WI38 (cell line): ENCODE results near the gene HERC3.

ENCODE experiments used
- H3K4me3 ChIP-seq: 2 replicates; pipeline ENCODE4 v1.5.1; 2011; ENCODE audit warnings: low read depth, mild to moderate bottlenecking, control low read depth, low read length
- TF ChIP-seq, protein P1 (sequence below): IDR thresholded peaks from 2 replicates; pipeline ENCODE4 v1.5.1; 2012; ENCODE audit warnings: low read depth, mild to moderate bottlenecking, control low read depth, low read length

Gene HERC3

DNA sequence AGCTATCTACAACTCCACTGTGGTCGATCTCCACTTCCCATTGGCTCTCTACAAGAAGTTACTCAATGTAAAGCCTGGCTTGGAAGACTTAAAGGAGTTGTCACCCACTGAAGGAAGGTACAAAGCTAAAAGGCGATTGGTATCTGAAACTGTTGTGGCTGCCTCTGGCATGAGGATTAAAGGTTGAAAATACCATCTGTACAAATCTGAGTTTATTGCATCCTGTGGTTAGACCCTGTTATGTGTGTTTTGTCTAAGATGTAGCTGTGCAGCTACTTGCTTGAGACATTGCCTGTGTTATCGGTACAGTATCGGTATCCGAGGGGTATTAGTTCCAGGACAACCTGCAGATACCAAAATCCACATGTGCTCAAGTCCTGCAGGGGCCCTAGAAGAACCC lies 88.9 kb downstream of the HERC3 start:
- TF ChIP-seq, protein P1, sequence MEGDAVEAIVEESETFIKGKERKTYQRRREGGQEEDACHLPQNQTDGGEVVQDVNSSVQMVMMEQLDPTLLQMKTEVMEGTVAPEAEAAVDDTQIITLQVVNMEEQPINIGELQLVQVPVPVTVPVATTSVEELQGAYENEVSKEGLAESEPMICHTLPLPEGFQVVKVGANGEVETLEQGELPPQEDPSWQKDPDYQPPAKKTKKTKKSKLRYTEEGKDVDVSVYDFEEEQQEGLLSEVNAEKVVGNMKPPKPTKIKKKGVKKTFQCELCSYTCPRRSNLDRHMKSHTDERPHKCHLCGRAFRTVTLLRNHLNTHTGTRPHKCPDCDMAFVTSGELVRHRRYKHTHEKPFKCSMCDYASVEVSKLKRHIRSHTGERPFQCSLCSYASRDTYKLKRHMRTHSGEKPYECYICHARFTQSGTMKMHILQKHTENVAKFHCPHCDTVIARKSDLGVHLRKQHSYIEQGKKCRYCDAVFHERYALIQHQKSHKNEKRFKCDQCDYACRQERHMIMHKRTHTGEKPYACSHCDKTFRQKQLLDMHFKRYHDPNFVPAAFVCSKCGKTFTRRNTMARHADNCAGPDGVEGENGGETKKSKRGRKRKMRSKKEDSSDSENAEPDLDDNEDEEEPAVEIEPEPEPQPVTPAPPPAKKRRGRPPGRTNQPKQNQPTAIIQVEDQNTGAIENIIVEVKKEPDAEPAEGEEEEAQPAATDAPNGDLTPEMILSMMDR = no peak

DNA sequence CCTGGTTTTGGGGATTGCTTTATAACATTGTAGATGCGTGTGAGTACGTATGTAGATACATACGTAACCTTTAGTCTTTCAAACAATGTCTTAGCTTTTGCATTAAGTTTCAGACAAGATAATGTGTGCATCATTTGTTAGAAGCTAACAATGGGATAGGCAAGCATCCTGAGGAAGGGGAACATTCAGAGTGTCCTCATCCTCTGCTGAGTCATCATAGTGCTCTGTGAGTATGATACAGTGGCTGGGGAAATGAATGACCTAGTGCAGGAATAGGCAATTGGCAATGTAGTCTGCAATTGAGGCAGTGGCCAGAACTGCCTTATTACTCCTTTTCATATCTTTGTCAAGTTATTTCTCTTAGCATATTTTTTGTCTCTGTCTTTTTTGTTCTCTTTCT lies 98.1 kb downstream of the HERC3 start:
- no peak overlapping the region for H3K4me3 ChIP-seq
- TF ChIP-seq, protein P1 = no peak

More for the DNA sequence above, 88.9 kb downstream of the HERC3 start:
- H3K4me3 ChIP-seq = no peak overlapping the region

DNA sequence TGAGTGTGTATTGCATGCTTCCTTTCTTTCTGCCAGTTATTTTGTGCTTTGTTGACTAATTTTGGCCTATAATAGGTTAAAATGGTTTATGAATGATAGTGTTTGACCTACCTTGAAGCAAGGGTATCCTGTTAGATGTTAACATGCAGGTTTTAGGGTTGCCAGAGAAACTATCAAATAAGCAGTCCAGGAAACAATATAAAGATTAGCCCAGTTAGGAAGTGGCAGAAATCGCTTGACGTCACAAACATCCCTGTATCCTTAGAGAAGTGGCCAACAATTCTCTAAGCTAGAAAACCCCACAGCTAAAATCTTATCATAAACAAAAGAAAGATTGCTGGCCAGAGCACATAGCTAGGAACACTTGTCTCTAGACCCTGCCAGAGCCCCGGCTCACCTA lies 101.5 kb downstream of the HERC3 start:
- TF ChIP-seq, protein P1 = no peak
- H3K4me3 ChIP-seq = no peak overlapping the region

DNA sequence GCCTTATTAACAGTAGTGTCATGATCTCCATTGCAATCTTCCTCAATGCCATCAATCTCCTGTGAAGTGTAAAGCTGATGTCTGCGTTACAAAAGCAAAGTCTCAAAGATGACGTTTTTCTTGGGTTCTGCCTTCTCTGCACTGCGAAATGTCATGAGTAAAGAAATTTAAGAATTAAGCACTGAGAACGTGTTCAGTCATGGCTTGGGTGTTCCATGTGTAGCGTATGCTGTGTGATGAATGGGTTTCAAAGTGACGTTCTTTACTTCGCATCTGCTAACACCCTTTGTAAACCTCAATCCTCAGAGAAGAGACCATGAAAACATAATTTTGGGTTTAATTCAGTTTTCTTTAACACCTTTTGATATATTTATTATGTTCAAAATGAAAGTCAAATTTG lies 104.3 kb downstream of the HERC3 start:
- TF ChIP-seq, protein P1 = no peak
- peak overlapping the region; percentile 60 for H3K4me3 ChIP-seq

DNA sequence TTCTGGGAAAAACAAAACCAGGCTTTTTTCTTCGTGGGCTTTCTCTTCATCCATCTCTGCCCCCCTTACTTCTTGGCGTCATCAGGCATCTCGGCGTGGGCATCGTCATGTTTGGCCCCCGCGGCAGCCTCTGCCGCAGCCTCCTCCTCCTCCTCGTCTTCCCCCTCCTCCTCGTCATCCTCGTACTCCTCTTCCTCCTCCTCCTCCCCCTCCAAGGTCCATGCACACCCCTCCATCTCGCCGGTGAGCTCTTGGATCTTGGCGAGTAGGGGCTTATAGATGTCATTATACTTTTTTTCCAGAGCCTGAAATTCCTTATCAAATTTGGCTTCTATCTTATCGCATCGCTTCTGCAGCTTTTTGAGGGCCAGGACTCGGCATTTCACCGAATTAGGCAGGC lies 104.9 kb downstream of the HERC3 start:
- TF ChIP-seq, protein P1 = no peak
- H3K4me3 ChIP-seq = peak overlapping the region; percentile 60

DNA sequence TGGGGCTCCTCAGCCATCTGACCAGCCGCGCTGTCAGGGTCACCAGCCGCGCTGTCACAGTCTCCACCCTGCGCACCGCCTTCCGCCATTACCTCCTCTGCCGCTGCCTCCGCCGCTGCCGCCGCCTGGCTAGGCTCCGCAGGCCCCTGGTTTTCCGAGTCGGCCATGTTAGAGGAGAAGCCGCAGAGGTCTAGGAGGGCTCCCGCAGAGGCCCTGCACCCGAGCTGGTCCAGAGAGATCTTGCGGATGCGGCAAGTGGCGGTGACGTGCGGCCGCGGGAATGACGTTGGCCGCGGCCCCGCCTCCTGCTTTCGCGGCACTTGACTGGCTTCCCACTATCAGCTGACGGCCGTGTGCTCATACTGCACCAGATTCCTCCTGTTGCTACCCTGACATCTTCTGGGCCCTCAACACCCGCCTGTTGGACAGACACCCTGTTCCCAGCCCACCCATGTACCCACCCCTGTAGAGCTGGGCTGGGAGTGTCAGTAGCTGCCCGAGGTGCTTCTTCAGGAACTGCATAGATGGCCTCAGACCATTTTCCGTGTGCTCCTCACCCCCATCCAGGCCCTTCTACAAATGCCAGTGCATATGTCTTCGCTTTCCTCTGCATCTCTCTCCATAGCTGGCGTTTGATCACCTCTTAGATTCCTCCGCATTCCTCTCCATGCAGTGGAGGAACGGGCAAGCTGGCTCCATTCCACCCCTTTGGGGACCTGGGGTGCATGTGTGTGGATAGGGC lies 105.5 kb downstream of the HERC3 start, which contains the start of gene NAP1L5:
Gene NAP1L5 (minus strand): TSS at position 242 of the 742 bp plus-strand sequence. CDS start 75 bp downstream, at position 167.
- TF ChIP-seq, protein P1 = no peak
- peak within 1 kb of the TSS; percentile 60 for H3K4me3 ChIP-seq

DNA sequence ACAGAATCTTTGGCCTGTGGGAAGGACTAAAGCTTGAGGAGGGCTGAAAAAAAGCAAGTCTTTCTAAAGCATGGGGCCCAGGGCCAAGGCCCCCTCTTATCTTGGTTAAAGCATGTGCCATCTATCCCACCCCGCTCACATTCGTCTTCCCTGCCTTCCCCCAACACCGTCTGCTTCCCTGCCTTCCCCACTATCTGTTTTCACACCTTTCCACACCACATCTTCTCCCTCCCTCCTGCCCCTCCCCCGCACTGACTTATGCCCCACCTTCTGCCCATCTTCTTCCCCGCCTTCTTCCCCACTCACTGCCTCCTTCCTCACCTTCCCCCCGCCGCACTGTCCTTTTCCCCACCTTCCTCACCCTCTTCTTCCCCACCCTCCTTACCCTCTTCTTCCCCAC lies 106.2 kb downstream of the HERC3 start:
- TF ChIP-seq, protein P1 = no peak
- H3K4me3 ChIP-seq = no peak overlapping the region
